ENCODE data around the gene SYT12. TPM values are rescaled to one million over a fixed set of nuclear protein-coding genes. Genes with fewer than 3 reads are reported as not detected.

SYT12 gene
- total and polyA plus RNA-seq, 2 donors from 2014 or later, result 0.13 to 4.2 TPM

GRCh38 chr11:67054346-67054835 is 31.5 kb downstream of the SYT12 start:
- H3K4me1 ChIP-seq (ENCODE audit: control insufficient read depth in 2 of 3, insufficient read depth in 2 of 3, low read depth in 1 of 3, low read length in 3 of 3), result peaks cover 2 to 20% (median 10%) of the 10 kb centered on the region in 3 donors
- no peak overlapping the region for H3K4me3 ChIP-seq (ENCODE audit: low read length in 3 of 3)
- no peak for TF ChIP-seq CTCF (IDR thresholded peaks at IDR 0.05; ENCODE audit: borderline replicate concordance, extremely low read depth, insufficient read depth)
- H3K27me3 ChIP-seq (ENCODE audit: control insufficient read depth, insufficient read depth, low read length), result no peaks in the 10 kb centered on the region
- H3K27ac ChIP-seq (ENCODE audit: low read depth in 2 of 2, low read length in 2 of 2), result no peak overlapping the region
- intact Hi-C loops (cut with DNase I), result no loop called here
- no peaks in the 10 kb centered on the region for H3K36me3 ChIP-seq (ENCODE audit: control insufficient read depth in 2 of 3, insufficient read depth in 3 of 3, low read length in 3 of 3)
- H3K9me3 ChIP-seq (ENCODE audit: control insufficient read depth in 2 of 3, insufficient read depth in 1 of 3, low read length in 3 of 3), result no peaks in the 10 kb centered on the region
- no peak overlapping the region for H3K9ac ChIP-seq (ENCODE audit: low read length in 3 of 3)
- FAIRE-seq (no peak), DNase-seq (no peak)

GRCh38 chr11:67054836-67055523 is 32.0 kb downstream of the SYT12 start:
- no peaks in the 10 kb centered on the region for H3K36me3 ChIP-seq (ENCODE audit: control insufficient read depth in 2 of 3, insufficient read depth in 3 of 3, low read length in 3 of 3)
- peak overlapping the region in 1 of 3 donors; percentile 19 for H3K9ac ChIP-seq (ENCODE audit: low read length in 3 of 3)
- peaks cover 2 to 20% (median 10%) of the 10 kb centered on the region in 3 donors for H3K4me1 ChIP-seq (ENCODE audit: control insufficient read depth in 2 of 3, insufficient read depth in 2 of 3, low read depth in 1 of 3, low read length in 3 of 3)
- no peaks in the 10 kb centered on the region for H3K9me3 ChIP-seq (ENCODE audit: control insufficient read depth in 2 of 3, insufficient read depth in 1 of 3, low read length in 3 of 3)
- peak in 4 of 5 donors; percentile 50 to 83 (median 53) for DNase-seq
- no peak overlapping the region for H3K4me3 ChIP-seq (ENCODE audit: low read length in 3 of 3)
- H3K27me3 ChIP-seq (ENCODE audit: control insufficient read depth, insufficient read depth, low read length), result no peaks in the 10 kb centered on the region
- H3K27ac ChIP-seq (ENCODE audit: low read depth in 2 of 2, low read length in 2 of 2), result no peak overlapping the region
- no peak for TF ChIP-seq CTCF (IDR thresholded peaks at IDR 0.05; ENCODE audit: borderline replicate concordance, extremely low read depth, insufficient read depth)
- no peak for FAIRE-seq
- intact Hi-C loops (cut with DNase I), result no loop called here

- intact Hi-C loops (cut with DNase I), result no loop called here
- H3K9me3 ChIP-seq (ENCODE audit: control insufficient read depth in 2 of 3, insufficient read depth in 1 of 3, low read length in 3 of 3), result no peaks in the 10 kb centered on the region
- DNase-seq (peak in 4 of 5 donors; percentile 88 to 92 (median 90)), FAIRE-seq (no peak)
- no peaks in the 10 kb centered on the region for H3K36me3 ChIP-seq (ENCODE audit: control insufficient read depth in 2 of 3, insufficient read depth in 3 of 3, low read length in 3 of 3)
- H3K4me1 ChIP-seq (ENCODE audit: control insufficient read depth in 2 of 3, insufficient read depth in 2 of 3, low read depth in 1 of 3, low read length in 3 of 3), result peaks cover 2 to 20% (median 10%) of the 10 kb centered on the region in 3 donors
- H3K27me3 ChIP-seq (ENCODE audit: control insufficient read depth, insufficient read depth, low read length), result no peaks in the 10 kb centered on the region
- H3K27ac ChIP-seq (ENCODE audit: low read depth in 2 of 2, low read length in 2 of 2), result no peak overlapping the region
- H3K4me3 ChIP-seq (ENCODE audit: low read length in 3 of 3), result peak overlapping the region in 2 of 3 donors; percentile 58 to 72
- H3K9ac ChIP-seq (ENCODE audit: low read length in 3 of 3), result peak overlapping the region in 1 of 3 donors; percentile 24
- TF ChIP-seq CTCF (IDR thresholded peaks at IDR 0.05; ENCODE audit: borderline replicate concordance, extremely low read depth, insufficient read depth), result no peak
Measured at GRCh38 chr11:67055812-67056211, 32.9 kb downstream of the SYT12 start.
